ENCODE measurements around the gene PTP4A2.

GRCh38 chr1:31881688-31882000, 56.5 kb downstream of the PTP4A2 start:
- TF ChIP-seq EZH2 (IDR thresholded peaks at IDR 0.05): no peak
- no peak for TF ChIP-seq POLR2AphosphoS5 (IDR thresholded peaks at IDR 0.05; ENCODE audit: borderline replicate concordance, low read depth, low read length)
